ENCODE results near the gene ARL15. TPM values are rescaled to one million over a fixed set of nuclear protein-coding genes. Genes with fewer than 3 reads are reported as not detected.
A peak's percentile ranks its signal among the peaks of the same experiment; 100 is the strongest.

The ARL15 gene
- total and polyA plus RNA-seq, 9 of the 15 experiments (the other 6 are each of a cell fraction or from before 2014, with no cell fraction given) = 18.5 to 80.4 (median 57.0) TPM

DNA sequence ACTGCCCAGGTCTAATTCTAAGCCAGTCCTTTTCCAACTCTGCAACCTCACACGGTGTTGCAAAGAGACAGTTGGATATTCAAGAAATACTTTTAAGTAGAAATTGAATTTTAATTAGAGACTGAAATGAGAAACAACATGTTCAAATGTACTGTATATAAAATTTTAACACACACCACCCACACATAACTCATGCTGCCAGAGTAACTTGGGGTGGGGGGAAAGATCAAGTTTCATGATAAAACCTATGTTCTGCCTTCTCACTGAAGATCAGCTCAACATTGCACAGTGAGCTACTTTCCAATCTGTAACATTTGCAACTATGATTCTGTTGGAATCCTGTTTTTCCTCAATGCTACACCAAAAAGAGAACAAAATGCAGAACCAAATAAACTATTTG, 17.5 kb downstream of the ARL15 start (continued):
- TF ChIP-seq, protein P1, sequence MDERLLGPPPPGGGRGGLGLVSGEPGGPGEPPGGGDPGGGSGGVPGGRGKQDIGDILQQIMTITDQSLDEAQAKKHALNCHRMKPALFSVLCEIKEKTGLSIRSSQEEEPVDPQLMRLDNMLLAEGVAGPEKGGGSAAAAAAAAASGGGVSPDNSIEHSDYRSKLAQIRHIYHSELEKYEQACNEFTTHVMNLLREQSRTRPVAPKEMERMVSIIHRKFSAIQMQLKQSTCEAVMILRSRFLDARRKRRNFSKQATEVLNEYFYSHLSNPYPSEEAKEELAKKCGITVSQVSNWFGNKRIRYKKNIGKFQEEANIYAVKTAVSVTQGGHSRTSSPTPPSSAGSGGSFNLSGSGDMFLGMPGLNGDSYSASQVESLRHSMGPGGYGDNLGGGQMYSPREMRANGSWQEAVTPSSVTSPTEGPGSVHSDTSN (CRISPR knock-in tag; IDR thresholded peaks at IDR 0.05; ENCODE audit: low read depth) = no peak
- TF ChIP-seq, protein P1 (tag; conservative IDR thresholded peaks at IDR 0.05; ENCODE audit: low read depth) = peak; percentile 69
- TF ChIP-seq SMARCB1 (IDR thresholded peaks at IDR 0.05; ENCODE audit: insufficient read length, low read depth) (peak; percentile 63), ZKSCAN3 (CRISPR knock-in tag; IDR thresholded peaks at IDR 0.05) (no peak), HSF4 (CRISPR knock-in tag; IDR thresholded peaks at IDR 0.05; ENCODE audit: borderline replicate concordance) (no peak), ZNF76 (CRISPR knock-in tag; IDR thresholded peaks at IDR 0.05; ENCODE audit: borderline replicate concordance) (no peak), EGR1 (conservative IDR thresholded peaks at IDR 0.05) (peak; percentile 56), TEAD4 (IDR thresholded peaks at IDR 0.05; ENCODE audit: low read length) (no peak), TEAD4 (CRISPR knock-in tag; IDR thresholded peaks at IDR 0.05; ENCODE audit: borderline replicate concordance) (no peak), ZNF311 (CRISPR knock-in tag; IDR thresholded peaks at IDR 0.05) (no peak), E2F3 (CRISPR knock-in tag; IDR thresholded peaks at IDR 0.05) (no peak), ZNF408 (CRISPR knock-in tag; IDR thresholded peaks at IDR 0.05; ENCODE audit: low read depth) (no peak), SMARCA4 (IDR thresholded peaks at IDR 0.05) (peak; percentile 35; the same call in 1 of the 2 replicates), DPF2 (IDR thresholded peaks at IDR 0.05) (0 out of 2 replicates have a peak, but pooled peaks have one; percentile 45), CHCHD3 (CRISPR knock-in tag; IDR thresholded peaks at IDR 0.05) (no peak), RBM14 (IDR thresholded peaks at IDR 0.05; ENCODE audit: borderline replicate concordance, insufficient read depth, low read depth, low read length) (no peak), YBX1 (IDR thresholded peaks at IDR 0.05) (no peak), ZNF121 (CRISPR knock-in tag; conservative IDR thresholded peaks at IDR 0.05) (no peak), CXXC5 (CRISPR knock-in tag; IDR thresholded peaks at IDR 0.05) (no peak), ZNF77 (CRISPR knock-in tag; IDR thresholded peaks at IDR 0.05) (no peak), HNRNPL (IDR thresholded peaks at IDR 0.05; ENCODE audit: low read depth, low read length) (no peak)
- TF ChIP-seq, protein P2, sequence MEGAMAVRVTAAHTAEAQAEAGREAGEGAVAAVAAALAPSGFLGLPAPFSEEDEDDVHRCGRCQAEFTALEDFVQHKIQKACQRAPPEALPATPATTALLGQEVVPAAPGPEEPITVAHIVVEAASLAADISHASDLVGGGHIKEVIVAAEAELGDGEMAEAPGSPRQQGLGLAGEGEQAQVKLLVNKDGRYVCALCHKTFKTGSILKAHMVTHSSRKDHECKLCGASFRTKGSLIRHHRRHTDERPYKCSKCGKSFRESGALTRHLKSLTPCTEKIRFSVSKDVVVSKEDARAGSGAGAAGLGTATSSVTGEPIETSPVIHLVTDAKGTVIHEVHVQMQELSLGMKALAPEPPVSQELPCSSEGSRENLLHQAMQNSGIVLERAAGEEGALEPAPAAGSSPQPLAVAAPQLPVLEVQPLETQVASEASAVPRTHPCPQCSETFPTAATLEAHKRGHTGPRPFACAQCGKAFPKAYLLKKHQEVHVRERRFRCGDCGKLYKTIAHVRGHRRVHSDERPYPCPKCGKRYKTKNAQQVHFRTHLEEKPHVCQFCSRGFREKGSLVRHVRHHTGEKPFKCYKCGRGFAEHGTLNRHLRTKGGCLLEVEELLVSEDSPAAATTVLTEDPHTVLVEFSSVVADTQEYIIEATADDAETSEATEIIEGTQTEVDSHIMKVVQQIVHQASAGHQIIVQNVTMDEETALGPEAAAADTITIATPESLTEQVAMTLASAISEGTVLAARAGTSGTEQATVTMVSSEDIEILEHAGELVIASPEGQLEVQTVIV (CRISPR knock-in tag; IDR thresholded peaks at IDR 0.05; ENCODE audit: borderline replicate concordance) = no peak
- TF ChIP-seq, protein P3, sequence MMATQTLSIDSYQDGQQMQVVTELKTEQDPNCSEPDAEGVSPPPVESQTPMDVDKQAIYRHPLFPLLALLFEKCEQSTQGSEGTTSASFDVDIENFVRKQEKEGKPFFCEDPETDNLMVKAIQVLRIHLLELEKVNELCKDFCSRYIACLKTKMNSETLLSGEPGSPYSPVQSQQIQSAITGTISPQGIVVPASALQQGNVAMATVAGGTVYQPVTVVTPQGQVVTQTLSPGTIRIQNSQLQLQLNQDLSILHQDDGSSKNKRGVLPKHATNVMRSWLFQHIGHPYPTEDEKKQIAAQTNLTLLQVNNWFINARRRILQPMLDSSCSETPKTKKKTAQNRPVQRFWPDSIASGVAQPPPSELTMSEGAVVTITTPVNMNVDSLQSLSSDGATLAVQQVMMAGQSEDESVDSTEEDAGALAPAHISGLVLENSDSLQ (IDR thresholded peaks at IDR 0.05) = peak; percentile 85
- TF ChIP-seq, protein P4, sequence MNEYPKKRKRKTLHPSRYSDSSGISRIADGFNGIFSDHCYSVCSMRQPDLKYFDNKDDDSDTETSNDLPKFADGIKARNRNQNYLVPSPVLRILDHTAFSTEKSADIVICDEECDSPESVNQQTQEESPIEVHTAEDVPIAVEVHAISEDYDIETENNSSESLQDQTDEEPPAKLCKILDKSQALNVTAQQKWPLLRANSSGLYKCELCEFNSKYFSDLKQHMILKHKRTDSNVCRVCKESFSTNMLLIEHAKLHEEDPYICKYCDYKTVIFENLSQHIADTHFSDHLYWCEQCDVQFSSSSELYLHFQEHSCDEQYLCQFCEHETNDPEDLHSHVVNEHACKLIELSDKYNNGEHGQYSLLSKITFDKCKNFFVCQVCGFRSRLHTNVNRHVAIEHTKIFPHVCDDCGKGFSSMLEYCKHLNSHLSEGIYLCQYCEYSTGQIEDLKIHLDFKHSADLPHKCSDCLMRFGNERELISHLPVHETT (CRISPR knock-in tag; conservative IDR thresholded peaks at IDR 0.05 in 1 of 2, IDR thresholded peaks at IDR 0.05 in 1 of 2) = no peak

All from K562 (cell line).